Activated CD8-positive, alpha-beta memory T cell treated with anti-CD3 and anti-CD28 coated beads for 4 hours (primary cell): ENCODE data around the gene SNRPB2.

Source experiments
- DNase-seq, 2 donors: peaks; one replicate each; pipeline ENCODE4 v3.0.0-alpha.2; 2020; ENCODE audit warnings: low read depth in 2 of 2

Gene SNRPB2

DNA sequence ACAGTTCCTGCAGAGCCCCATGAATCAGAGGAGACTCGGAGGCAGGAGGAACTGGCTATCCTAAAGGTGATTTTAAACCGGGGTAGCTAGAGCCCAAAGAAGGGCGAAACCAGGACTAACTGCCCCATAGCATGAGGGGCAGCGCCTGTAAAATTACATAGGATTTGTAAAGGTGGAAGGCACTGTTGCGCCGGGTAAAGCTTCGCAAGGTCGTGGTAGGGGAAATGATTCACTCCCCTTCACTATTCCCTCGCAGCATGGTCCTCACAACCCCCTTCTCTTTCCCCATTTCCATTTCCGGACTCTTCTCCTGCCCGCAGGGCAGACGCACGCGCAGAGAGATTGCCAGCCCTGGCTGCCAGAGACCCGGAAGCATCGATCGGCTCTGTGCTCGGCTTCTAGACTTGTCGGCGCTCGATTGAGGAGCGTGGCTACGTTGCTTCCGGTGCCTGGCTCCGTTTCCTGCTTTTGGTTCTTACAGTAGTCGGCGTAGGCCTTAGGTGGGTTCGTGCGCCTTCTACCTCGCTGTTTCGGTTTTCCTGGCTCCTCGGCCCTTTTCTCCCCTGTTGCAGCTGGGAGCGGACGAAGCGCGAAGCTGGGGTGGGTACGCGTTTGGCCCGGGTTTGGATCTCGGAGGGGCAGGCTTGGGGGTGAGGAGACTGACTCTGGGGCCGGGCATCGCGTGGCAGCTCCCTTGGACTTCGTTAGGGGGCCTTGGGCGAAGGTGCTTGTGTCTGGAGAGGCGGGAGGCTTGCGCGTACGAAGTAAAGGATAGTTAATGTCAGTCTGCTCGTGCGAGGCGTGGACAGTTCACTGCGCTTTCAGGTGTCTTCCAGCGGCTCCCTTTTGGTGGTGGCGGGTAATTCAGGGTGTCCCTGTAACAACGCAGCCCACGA lies at the start of gene SNRPB2:
Gene SNRPB2 (plus strand): TSS at position 462 of the 896 bp plus-strand sequence. CDS start 1,677 bp downstream, outside the sequence.
- DNase-seq = peak; percentile 74 to 87

DNA sequence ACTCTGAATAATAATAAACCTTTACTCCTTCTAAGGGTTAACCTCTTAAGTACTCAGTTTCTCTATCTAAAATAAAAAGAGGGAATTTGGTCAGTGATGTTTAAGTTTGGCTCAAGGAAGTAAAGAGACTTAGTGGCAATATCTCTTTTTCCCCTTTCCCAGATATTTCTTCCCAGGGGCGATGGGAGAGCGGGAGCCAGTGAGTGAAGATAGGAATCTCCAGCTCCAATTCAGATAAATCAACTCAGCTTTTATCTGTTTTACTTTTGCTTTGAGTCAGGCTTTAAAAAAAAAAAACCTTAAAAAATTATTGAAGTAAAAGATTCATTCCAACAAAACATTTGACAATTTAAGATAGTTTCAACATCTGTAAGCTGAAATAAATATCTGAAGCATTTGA lies 45.4 kb upstream of the SNRPB2 start:
- no peak for DNase-seq

DNA sequence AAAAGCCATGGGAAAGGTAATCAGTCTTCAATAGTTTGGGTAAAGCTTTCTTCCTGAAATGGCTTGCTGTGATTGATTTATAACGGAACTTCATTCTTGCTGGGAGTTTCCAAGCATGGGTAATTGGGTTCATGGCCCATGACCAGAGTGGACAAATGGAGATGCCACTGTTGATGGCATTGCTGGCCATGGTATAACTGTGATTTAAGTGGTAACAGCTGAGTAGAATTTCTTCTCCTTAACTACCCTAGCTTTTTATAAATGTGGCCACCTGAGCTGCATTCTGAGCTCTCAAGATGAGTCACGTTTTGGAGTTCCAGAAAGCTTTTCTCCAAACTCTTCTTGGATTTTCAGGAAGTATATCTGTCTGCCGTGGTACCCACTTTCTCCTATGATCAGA lies 39.9 kb upstream of the SNRPB2 start:
- no peak for DNase-seq

DNA sequence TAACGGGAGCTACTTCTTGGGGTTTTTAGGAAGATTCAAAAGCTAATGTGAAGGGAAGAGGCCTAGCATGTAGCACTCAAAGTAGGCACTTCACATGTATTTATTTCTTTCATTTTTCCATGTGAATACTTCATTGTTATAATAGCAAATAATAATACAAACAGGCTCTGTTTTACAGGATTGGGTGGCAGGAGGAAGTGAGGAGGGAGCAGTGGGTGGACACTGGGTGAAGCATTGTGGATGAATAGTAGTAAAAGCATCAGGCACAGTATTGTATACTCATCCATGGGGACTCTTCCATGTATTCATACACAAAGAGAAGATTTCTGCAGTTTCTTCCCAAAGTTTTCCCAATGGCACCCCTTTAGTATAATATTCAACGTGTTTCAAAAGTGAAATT lies 38.4 kb upstream of the SNRPB2 start:
- DNase-seq = no peak

DNA sequence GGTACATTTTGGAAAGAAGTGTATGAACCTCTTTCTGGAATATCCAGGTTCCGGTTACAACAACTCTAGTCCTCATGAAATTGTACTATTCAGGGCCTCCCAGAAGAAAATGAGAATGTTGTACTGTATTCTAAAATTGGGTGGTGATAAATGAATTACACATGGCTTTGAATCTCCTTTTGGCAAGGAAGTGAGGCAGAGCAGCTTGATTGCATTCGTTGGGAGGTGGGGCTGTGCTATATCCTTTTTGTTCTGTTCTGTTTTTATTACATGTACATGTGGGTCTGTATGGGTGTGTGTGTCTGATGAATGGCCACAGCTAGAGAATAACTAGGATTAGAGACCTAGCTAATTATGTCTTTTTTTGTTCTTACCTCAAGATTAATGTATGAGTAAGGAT lies 37.8 kb upstream of the SNRPB2 start:
- DNase-seq = no peak

DNA sequence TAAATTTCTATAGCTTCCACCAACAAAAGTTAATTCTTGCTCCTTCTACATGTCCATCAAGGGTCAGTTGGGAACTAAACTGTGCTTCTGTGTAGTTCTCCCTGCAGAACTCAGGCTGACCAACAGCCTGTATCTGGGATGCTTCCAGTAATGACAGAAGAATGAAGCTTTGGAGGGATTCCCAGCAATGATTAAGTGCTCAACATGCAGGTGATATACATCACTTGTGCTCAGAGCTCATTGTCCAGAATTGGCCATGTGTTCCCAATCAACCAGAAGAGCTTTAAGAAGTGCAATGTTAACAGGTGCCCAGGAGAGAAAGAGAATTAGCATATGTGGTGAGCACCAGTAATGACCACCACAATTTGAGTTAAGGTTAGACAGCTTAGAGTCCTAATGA lies 37.4 kb upstream of the SNRPB2 start:
- DNase-seq = no peak

DNA sequence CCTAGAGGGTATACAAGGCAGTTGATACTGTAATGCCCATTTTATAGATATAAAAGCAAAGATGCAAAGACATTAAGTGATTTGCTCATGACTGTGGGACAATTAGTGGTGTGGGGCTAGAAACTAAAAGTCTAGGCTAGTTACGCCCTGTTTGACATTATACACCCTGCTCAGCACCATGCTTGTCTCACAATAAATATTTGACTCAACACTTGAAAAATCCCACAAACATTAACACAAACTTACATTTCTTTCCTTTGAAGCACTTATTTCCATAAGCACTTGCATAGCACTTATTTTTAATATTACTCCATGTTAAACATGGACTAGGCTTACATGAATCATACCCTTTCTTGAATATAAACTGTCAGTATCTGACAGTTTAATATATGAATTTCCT lies 36.5 kb upstream of the SNRPB2 start:
- DNase-seq = no peak

DNA sequence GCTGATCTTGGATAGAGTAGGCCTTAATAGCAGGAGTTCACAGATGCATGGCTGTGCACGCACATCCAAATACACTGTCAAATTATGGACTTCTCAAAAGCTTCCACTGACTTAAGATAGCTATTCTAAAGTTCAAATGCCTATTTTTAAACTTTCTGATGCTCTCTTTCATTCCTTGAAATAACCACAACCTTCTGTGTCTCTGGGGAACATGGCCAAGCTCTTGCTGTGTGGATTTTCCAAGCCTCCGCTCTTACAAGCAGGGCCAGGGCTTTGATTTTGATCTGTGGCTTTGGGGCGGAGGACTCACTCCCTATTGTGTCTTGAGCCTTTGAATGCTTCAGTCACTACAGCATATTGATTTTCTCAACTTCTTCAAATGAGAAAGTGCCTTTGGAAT lies 35.7 kb upstream of the SNRPB2 start:
- DNase-seq = no peak

DNA sequence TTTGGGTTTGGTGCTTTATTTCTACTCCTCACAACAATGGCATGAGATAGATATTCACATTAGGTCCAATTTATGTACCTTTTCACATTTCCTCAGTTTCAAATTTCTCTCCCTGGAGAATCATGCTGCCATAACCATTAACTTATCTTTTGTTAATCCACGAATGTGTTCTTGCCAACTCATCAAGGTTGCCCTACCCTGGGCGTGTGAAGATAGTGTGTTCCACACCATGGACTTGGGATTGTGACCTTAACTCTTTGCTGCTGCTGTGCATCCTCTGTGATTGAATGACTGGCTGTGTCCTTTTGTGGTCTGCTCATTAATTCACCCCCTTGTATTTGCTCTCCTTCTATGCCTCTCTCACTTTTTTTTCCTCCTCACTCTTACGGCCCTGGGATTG lies 34.2 kb upstream of the SNRPB2 start:
- no peak for DNase-seq

DNA sequence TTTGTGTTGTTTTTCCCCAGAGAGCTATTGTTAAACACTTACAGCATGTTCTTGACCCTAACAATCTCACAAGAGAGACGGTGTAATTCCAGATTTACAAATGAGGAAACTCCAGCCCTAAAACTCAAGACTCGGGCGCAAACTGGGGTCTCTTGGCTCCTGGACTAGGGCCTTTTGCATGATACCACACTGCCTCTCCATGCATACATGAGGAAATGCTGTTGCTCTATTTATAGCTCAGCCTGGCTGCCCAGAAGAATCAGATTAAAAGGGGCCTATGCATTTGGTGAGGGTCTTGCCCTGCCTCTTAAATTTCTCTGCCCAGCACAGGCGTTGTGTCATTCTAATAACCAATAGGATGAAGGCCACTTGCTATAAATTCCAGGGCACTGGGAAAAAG lies 30.5 kb upstream of the SNRPB2 start:
- DNase-seq = no peak

DNA sequence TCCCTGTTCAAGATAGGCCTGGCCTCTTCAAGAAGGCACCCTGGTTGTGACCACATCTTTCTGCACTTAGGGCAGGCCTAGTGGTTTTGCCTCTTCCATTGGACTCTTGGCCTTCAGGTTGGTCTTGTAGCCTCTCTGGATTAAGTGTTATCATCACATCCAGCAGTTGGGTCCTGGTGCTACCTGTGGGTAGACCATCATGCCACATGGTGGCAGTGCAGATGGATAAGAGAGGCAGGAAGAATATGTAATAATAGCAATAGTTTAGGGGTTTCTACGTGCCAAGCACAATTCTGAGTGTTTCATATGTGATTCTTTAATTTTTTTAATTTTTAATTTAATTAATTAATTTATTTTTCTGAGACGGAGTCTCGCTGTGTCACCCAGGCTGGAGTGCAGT lies 28.5 kb upstream of the SNRPB2 start:
- DNase-seq = no peak

DNA sequence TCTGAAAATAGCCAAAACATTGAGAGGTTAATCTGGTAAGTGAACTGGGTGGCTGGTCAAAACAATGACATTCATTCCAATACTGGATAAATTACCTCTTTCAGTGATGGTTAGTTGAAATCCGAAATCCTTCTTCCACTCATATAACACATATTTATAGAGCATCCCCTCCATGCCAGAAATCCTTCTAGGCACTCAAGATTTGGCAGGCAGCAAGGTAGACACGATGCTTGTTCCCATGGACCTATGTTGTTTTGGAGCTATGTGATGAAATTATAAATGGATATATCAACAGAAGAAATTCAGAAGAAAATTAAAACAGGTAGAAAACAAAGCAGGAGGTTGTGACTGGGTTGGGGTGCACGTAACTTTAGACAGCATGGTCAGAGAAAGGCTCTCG lies 26.3 kb upstream of the SNRPB2 start:
- DNase-seq = no peak

DNA sequence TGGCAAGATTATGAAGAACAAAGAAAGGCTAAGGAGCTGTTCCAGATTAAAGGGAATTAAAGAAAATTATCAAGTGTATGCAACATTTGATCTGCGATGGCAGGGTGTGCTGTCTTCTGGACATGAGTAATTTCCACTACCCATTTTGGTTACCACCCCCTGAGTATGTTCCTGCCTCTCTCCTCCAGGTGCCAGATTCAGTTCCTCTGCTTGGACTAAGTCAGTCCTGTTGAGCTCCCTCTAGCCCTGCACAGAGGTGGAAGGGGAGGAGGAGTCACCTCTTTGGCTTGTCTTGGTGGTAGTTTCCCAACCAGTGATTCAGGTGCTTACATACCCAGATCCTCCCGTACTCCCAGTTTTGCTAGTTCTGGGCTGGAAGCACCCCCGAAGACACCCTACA lies 22.2 kb upstream of the SNRPB2 start:
- DNase-seq = no peak

DNA sequence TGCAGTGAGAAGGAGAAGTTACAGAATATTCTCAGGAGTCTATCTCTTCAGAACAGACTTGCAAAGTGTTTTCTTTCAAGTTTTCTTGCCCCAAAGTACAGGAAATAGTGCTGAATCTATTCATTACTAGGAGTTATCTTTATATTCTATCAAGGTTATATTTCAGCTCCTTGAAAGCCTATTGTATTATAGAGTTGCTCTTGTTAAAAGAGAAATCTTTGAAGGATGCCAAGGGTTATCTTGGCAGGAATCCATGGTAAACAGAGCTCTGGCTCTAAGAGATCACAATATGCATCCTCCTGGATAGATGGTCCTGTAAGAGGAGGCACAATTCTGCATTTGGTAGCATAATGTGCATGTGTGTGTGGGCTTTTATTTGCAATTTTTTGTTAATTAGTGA lies 21.2 kb upstream of the SNRPB2 start:
- DNase-seq = no peak

DNA sequence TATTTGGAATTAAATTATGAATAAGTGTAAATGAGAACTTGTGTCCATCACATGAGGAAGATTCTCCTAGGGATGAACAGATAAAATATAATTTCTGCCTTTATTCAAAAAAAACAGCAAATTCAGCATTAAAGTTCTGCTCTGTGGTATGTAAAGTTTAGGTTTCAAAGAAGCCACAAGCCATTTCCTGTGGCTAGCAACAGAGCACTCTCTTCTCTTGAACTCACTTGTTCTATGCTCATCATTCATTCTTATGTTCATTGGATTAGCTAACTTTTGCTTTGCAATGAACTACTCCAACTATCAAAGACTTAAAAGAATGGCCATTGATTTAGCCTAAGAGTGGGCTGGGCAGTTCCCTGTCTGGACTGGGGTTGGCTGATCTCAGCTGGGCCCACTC lies 20.8 kb upstream of the SNRPB2 start:
- DNase-seq = no peak

DNA sequence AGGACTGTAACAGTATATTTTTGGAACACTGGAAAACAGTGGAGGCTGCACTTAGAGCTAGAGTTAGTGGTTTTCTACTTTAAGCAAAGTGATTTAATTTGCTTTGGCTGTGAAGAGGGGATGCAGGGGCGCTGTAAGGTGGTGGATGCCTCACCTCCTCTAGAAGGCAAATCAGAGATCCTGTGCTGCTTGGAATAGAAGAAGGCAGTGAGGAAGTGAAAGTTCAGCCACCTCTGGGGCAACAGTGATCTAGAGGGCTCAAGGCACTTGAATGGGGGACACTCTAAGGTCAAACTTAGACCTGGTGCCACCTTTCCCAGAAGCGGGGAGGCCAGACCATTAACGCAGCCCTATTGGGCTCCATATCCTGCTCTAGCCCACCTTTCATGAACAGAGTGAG lies 19.0 kb upstream of the SNRPB2 start:
- DNase-seq = no peak

DNA sequence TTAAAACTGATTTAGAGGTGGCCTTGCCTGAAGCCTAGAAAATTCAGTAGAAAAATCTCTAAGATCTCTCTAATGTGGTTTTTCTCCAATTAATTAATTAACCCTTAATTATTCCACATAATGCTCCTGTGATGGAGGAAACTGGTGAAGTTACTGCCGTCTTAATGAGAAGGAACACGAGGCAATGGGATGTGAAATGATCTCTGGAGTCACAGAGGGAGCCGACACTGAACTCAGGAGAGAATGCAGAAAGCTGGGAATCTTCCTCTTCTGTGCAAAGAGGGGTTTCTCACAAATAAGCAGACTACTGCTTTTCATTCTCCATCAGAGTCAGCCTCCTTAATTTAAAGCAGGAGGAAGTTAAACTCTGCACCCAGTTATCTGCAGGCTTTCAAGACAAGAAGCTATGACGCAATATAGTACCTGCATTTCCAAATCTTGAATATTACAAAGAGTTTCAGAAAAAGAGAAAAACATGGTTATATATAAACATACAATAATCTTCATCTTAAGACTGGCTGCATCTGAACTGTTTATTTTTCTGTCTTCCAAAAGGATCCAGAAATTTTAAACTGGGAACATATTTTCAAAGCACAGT lies 18.1 kb upstream of the SNRPB2 start:
- no peak for DNase-seq

DNA sequence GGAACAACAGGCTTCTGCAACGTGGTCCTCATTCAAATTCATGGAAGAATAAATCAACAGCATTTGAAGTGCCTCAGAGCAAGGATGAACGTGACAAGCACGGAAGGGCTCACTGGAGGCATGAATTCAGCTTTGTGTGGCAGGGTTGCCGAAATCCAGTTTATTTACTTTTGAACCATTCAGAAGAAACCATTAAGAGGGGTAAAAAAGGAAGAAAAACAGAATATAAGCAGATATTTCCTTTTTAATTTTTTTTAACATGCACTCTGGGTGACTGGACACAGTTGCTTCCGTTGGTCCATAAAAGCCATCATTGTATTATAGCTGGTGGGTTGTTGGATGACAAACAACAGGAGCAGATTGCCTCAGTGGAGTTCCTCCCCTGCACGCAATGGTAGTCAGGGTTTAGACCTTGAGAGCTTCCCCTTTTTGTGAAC lies 17.3 kb upstream of the SNRPB2 start:
- no peak for DNase-seq

DNA sequence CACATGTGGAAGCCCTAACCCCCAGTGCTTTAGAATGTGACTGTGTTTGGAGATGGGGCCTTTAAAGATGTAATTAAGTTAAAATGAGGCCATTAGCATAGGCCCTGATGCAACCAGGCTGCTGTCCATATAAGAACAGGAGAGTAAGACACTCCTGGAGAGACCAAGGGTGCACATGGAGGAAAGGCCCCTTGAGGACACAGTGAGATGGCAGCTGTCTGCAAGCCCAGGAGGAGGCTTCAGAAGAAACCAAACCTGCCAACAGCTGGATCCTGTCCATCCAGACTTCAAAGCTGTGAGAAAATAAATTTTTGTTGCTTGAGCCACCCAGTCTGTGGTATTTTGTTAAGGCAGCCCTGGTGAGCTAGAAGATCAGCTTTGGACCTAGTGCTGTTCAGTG lies 16.8 kb upstream of the SNRPB2 start:
- DNase-seq = no peak

DNA sequence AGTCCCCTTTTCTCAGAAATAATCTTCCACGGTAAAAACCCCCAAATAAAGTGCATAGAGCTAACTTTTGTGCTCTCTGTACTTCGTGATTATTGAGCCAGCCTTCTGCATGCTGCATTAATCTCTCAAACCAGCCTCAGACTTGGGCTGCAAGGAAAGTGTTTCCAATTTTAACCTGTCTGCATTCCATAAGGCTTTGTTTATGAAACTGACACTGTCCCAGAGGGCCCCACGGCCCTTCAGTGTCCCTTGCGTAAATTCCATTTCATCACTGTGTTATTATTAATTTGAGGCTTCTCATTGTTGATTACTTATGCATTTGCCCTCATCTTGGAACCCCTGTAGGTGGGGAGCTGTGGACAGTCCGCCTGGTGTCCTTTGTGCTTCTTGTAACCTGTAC lies 15.6 kb upstream of the SNRPB2 start:
- no peak for DNase-seq

DNA sequence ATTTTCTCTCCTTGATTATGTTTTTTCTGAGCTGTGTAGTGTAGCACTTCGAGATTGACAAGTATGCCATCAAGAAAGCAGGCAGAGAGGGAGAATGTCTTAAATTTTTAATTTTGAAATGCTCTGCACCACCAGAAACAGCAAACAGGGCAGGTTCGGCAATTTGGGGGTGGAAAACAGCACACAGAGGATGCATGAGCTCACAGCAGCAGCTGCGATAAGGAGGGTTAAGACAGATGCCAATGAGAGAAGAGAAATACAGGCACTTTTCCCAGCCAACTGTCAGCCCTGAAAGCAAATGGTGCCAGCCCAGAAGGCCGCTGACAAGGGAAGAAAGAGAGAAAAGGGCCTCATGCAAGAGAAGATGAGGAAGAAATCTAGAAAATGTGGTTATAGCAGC lies 15.1 kb upstream of the SNRPB2 start:
- no peak for DNase-seq

DNA sequence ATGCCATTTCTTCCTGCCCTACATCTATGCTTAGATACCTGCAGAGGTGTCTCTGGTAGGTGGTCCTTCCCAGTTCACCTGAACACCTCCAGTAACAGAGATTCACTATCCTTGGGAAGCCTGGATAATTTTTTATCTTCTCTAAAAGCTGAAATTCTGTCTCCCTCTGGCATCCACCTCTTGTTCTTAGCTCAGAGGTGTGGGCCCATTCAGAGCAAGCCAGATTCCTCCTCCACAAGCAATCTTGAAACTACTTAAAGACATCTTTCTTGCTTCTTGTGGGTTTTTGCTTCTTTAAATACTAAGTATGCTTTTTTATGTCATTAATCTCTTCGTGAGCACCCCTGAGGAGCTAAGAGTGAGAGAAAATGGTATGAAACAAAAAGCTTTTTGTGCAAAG lies 10.4 kb upstream of the SNRPB2 start:
- DNase-seq = no peak

DNA sequence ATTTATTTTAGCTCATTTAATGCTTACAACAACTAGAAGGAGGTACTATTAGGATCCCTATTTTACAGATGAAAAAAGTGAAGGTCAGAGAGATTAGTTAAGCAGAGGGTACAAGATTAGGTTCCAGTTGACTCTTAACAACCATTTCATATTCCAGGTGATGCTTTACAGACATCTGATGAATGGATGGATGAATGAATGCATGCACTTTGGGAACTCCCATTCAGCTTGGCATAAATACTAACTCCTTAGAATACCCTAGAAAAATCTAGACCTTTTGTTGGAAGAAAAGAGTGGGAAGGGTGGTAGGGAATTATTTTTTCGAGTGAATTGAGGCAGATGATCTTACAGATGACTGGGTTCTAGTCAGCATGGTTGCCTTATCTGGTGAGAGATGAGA lies 746 bp upstream of the SNRPB2 start:
- no peak for DNase-seq
